CD8-positive, alpha-beta memory T cell (primary cell): ENCODE data around the gene SLC7A5. TPM values are rescaled to one million over a fixed set of nuclear protein-coding genes. Genes with fewer than 3 reads are reported as not detected.
"Not testable (repeated sequence)": the region's sequence is repeated elsewhere in the genome, so short reads cannot be mapped to it uniquely, and the experiment has no call there.

Source experiments
- CTCF ChIA-PET: fragments of 350-600 bp; sonication (Branson Sonifier 250); formaldehyde crosslinking; loops from one replicate; lab custom pipeline; 2021; ENCODE audit warnings: antibody characterized with exemption; lab: Charles Lee
- POLR2A ChIA-PET: fragments of 350-600 bp; sonication (Branson Sonifier 250); formaldehyde crosslinking; loops from one replicate; lab custom pipeline; 2021; ENCODE audit warnings: antibody characterized with exemption; lab: Charles Lee
- DNase-seq, 5 donors: peaks; one replicate each; pipeline versions ENCODE4 v3.0.0 to v3.0.0-alpha.2; 2020 to 2022; ENCODE audit warnings: mixed read lengths in 1 of 5
- H3K27ac ChIP-seq: one replicate; pipeline ENCODE4 v1.7.0; 2013; ENCODE audit warnings: low read depth, mild to moderate bottlenecking, low read length, moderate library complexity
- H3K27me3 ChIP-seq: 2 replicates; pipeline ENCODE4 v1.7.0; 2013; ENCODE audit warnings: low read length, mild to moderate bottlenecking; ENCODE audit not compliant: insufficient read depth, poor library complexity, severe bottlenecking
- H3K36me3 ChIP-seq: 2 replicates; pipeline ENCODE4 v1.7.0; 2013; ENCODE audit warnings: mild to moderate bottlenecking, low read length, moderate library complexity; ENCODE audit not compliant: insufficient read depth
- H3K4me1 ChIP-seq: 2 replicates; pipeline ENCODE4 v1.7.0; 2013; ENCODE audit warnings: mild to moderate bottlenecking, low read length, moderate library complexity; ENCODE audit not compliant: insufficient read depth
- H3K4me3 ChIP-seq: 2 replicates; pipeline ENCODE4 v1.7.0; 2013; ENCODE audit warnings: mild to moderate bottlenecking, low read length
- H3K9me3 ChIP-seq: 2 replicates; pipeline ENCODE4 v1.7.0; 2013; ENCODE audit warnings: mild to moderate bottlenecking, low read length
- H3K27ac Mint-ChIP-seq, 8 donors: one replicate each; pipeline ENCODE4 v1.8.0; 2020 to 2021; ENCODE audit warnings: mixed read lengths in 8 of 8, mild to moderate bottlenecking in 6 of 8, inconsistent platforms in 3 of 8, moderate library complexity in 3 of 8
- H3K27me3 Mint-ChIP-seq, 2 donors: one replicate each; pipeline ENCODE4 v1.8.0; 2020 to 2021; ENCODE audit warnings: mixed read lengths in 2 of 2, mild to moderate bottlenecking in 1 of 2, moderate library complexity in 1 of 2
- H3K36me3 Mint-ChIP-seq, 3 donors: one replicate each; pipeline ENCODE4 v1.8.0; 2020 to 2021; ENCODE audit warnings: mixed read lengths in 3 of 3, inconsistent platforms in 1 of 3, mild to moderate bottlenecking in 1 of 3
- H3K4me1 Mint-ChIP-seq, 3 donors: one replicate each; pipeline ENCODE4 v1.8.0; 2020 to 2021; ENCODE audit warnings: mixed read lengths in 3 of 3, inconsistent platforms in 1 of 3, mild to moderate bottlenecking in 1 of 3
- H3K4me3 Mint-ChIP-seq, 7 donors: one replicate each; pipeline ENCODE4 v1.8.0; 2020 to 2021; ENCODE audit warnings: mixed read lengths in 7 of 7, mild to moderate bottlenecking in 6 of 7, moderate library complexity in 4 of 7, inconsistent platforms in 2 of 7
- H3K9me3 Mint-ChIP-seq, 5 donors: one replicate each; pipeline ENCODE4 v1.8.0; 2020 to 2022; ENCODE audit warnings: mixed read lengths in 5 of 5, mild to moderate bottlenecking in 3 of 5, moderate library complexity in 2 of 5, inconsistent platforms in 1 of 5
- polyA plus RNA-seq: library from polyadenylated mRNA; unstranded; fragments of 300-500 nt; fragmentation: Illumina TruSeq; gene quantifications from one replicate; pipeline ENCODE4 v1.2.3, GENCODE V29; 2021
- total RNA-seq, 2 experiments: library from RNA; stranded (reverse); gene quantifications; one replicate each; pipeline ENCODE4 v1.2.3, GENCODE V29; 2021

Gene SLC7A5
- total and polyA plus RNA-seq, 3 experiments from 2014 or later, result 20.7 to 383 (median 366) TPM

- Histone ChIP-seq H3K4me1 (no peaks in the 10 kb centered on the region), H3K4me3 (no peak overlapping the region), H3K36me3 (no peaks in the 10 kb centered on the region), H3K27ac (no peak overlapping the region), H3K9me3 (no peaks in the 10 kb centered on the region), H3K27me3 (no peaks in the 10 kb centered on the region)
- CTCF ChIA-PET, result interaction anchor here (1.8 to 6.1 kb wide), 3 partner anchors 12 to 80 kb away, joined by 4 to 27 read pairs (median 5); no protein-coding TSS in a partner anchor
- Mint-ChIP-seq H3K27me3 (peaks cover 0 to 3% of the 10 kb centered on the region in 2 donors), H3K27ac (no peak overlapping the region), H3K4me1 (no peaks in the 10 kb centered on the region), H3K9me3 (no peaks in the 10 kb centered on the region), H3K4me3 (no peak overlapping the region), H3K36me3 (no peaks in the 10 kb centered on the region)
- DNase-seq, result no peak
- POLR2A ChIA-PET, result no interaction called here
Measured at GRCh38 chr16:87791295-87792204, 77.8 kb downstream of the SLC7A5 start.

- Histone ChIP-seq H3K4me3 (no peak overlapping the region), H3K4me1 (no peaks in the 10 kb centered on the region), H3K27ac (no peak overlapping the region), H3K9me3 (no peaks in the 10 kb centered on the region), H3K27me3 (no peaks in the 10 kb centered on the region), H3K36me3 (no peaks in the 10 kb centered on the region)
- Mint-ChIP-seq H3K4me3 (no peak overlapping the region), H3K36me3 (no peaks in the 10 kb centered on the region), H3K27me3 (peaks cover 0 to 3% of the 10 kb centered on the region in 2 donors), H3K4me1 (no peaks in the 10 kb centered on the region), H3K27ac (no peak overlapping the region), H3K9me3 (no peaks in the 10 kb centered on the region)
- DNase-seq, result no peak
- POLR2A ChIA-PET, result no interaction called here
- CTCF ChIA-PET, result interaction anchor here (1.8 to 6.1 kb wide), 3 partner anchors 11 to 81 kb away, joined by 4 to 27 read pairs (median 5); no protein-coding TSS in a partner anchor
Measured at GRCh38 chr16:87790292-87791100, 78.8 kb downstream of the SLC7A5 start.

- H3K27ac Mint-ChIP-seq, result no peak overlapping the region
- DNase-seq, result no peak
- H3K27me3 ChIP-seq, result no peaks in the 10 kb centered on the region
- H3K27me3 Mint-ChIP-seq, result peaks cover 0 to 5% of the 10 kb centered on the region in 2 donors
- H3K4me1 Mint-ChIP-seq, result no peaks in the 10 kb centered on the region
- H3K9me3 Mint-ChIP-seq, result no peaks in the 10 kb centered on the region
- no peak overlapping the region for H3K27ac ChIP-seq
- no peaks in the 10 kb centered on the region for H3K36me3 Mint-ChIP-seq
- POLR2A ChIA-PET, result no interaction called here
- no peak overlapping the region for H3K4me3 Mint-ChIP-seq
- no peaks in the 10 kb centered on the region for H3K36me3 ChIP-seq
- CTCF ChIA-PET, result interaction anchor here (6.1 kb wide), 1 partner anchor 10 kb away, joined by 27 read pairs; no protein-coding TSS in a partner anchor
- H3K4me1 ChIP-seq, result no peaks in the 10 kb centered on the region
- H3K9me3 ChIP-seq, result no peaks in the 10 kb centered on the region
- H3K4me3 ChIP-seq, result no peak overlapping the region
Measured at GRCh38 chr16:87789437-87790291, 79.6 kb downstream of the SLC7A5 start.

DNA sequence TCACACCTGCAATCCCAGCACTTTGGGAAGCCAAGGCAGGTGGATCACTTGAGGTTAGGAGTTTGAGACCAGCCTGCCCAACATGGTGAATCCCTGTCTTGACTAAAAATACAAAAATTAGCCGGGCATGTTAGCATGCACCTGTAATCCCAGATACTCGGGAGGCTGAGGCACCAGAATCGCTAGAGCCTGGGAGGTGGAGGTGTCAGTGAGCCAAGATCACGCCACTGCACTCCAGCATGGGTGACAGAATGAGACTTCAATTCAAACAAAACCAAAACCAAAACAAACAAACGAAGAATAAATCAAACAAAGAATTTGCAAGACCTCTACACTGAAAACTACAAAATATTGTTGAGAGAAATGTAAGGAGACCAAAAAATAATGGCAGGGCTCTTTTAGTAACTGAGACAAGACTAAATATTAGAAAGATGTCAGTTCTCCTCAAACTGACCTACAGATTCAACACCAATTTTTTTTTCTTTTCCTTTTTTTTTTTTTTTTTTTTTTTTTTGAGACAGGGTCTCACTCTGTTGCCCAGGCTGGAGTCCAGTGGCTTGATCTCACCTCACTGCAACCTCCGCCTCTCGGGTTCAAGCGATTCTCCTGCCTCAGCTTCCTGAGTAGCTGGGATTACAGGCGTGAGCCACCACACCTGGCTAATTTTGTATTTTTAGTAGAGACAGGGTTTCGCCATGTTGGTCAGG, 80.4 kb downstream of the SLC7A5 start:
- H3K4me1 ChIP-seq, H3K36me3 ChIP-seq, POLR2A ChIA-PET, H3K9me3 ChIP-seq, H3K4me3 Mint-ChIP-seq, H3K4me1 Mint-ChIP-seq, H3K4me3 ChIP-seq, H3K27ac ChIP-seq, H3K27me3 ChIP-seq, DNase-seq, H3K36me3 Mint-ChIP-seq, H3K27me3 Mint-ChIP-seq, H3K9me3 Mint-ChIP-seq: not testable (repeated sequence)
- CTCF ChIA-PET, result interaction anchor here (1.7 kb wide), 1 partner anchor 10 kb away, joined by 4 read pairs; no protein-coding TSS in a partner anchor
- H3K27ac Mint-ChIP-seq, result peak overlapping the region in 1 of 8 donors; percentile 50

DNA sequence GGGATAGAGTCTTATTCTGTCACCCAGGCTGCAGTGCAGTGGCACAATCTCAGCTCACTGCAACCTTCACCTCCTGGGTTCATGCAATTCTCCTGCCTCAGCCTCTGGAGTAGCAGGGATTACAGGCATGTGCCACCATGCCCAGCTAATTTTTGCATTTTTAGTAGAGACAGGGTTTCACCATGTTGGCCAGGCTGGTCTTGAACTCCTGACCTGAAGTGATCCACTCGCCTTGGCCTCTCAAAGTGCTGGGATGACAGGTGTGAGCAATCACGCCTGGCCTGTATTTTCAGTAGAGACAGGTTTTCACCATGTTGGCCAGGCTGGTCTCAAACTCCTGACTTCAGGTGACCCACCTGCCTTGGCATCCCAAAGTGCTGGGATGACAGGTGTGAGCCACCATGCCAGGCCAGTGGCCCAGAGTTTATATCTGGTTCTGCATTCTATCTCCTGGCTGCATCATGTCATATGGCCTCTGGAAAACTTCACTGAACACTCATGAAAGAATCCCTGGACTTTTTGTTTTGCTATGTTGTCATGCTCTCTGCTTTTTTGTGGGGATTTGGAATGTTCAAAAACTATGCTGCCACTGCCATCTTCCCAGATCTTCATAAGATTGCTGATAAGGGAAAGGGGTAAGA, 81.7 kb downstream of the SLC7A5 start:
- H3K27me3 Mint-ChIP-seq, POLR2A ChIA-PET, H3K9me3 ChIP-seq, H3K36me3 Mint-ChIP-seq, H3K4me3 ChIP-seq, H3K27ac Mint-ChIP-seq, H3K9me3 Mint-ChIP-seq, H3K27ac ChIP-seq, H3K36me3 ChIP-seq, DNase-seq, H3K27me3 ChIP-seq, H3K4me3 Mint-ChIP-seq, H3K4me1 ChIP-seq, H3K4me1 Mint-ChIP-seq: not testable (repeated sequence)
- CTCF ChIA-PET, result interaction anchor here (1.7 kb wide), 1 partner anchor 8 kb away, joined by 4 read pairs; no protein-coding TSS in a partner anchor

GRCh38 chr16:87784812-87785211, 84.5 kb downstream of the SLC7A5 start:
- Mint-ChIP-seq H3K27me3 (peaks cover 0 to 7% of the 10 kb centered on the region in 2 donors), H3K4me3 (no peak overlapping the region), H3K9me3 (no peaks in the 10 kb centered on the region), H3K36me3 (no peaks in the 10 kb centered on the region), H3K27ac (peak overlapping the region in 1 of 8 donors; percentile 61), H3K4me1 (peaks cover 15 to 18% (median 16%) of the 10 kb centered on the region in 3 donors)
- peaks cover 19% of the 10 kb centered on the region for H3K4me1 ChIP-seq
- H3K9me3 ChIP-seq, result no peaks in the 10 kb centered on the region
- ChIA-PET POLR2A (no interaction called here), CTCF (interaction anchor here (0.7 to 2.1 kb wide), 3 partner anchors 44 to 86 kb away, joined by 3 to 6 read pairs (median 4); no protein-coding TSS in a partner anchor)
- H3K4me3 ChIP-seq, result no peak overlapping the region
- H3K27me3 ChIP-seq, result no peaks in the 10 kb centered on the region
- H3K36me3 ChIP-seq, result no peaks in the 10 kb centered on the region
- no peak overlapping the region for H3K27ac ChIP-seq
- DNase-seq, result no peak

GRCh38 chr16:87782033-87782432, 87.3 kb downstream of the SLC7A5 start:
- Mint-ChIP-seq H3K27ac (no peak overlapping the region), H3K36me3 (no peaks in the 10 kb centered on the region), H3K9me3 (no peaks in the 10 kb centered on the region), H3K4me3 (no peak overlapping the region), H3K4me1 (peaks cover 30 to 39% (median 36%) of the 10 kb centered on the region in 3 donors), H3K27me3 (peaks cover 0 to 7% of the 10 kb centered on the region in 2 donors)
- Histone ChIP-seq H3K36me3 (no peaks in the 10 kb centered on the region), H3K27ac (no peak overlapping the region), H3K27me3 (no peaks in the 10 kb centered on the region), H3K4me1 (peaks cover 42% of the 10 kb centered on the region), H3K9me3 (no peaks in the 10 kb centered on the region), H3K4me3 (no peak overlapping the region)
- ChIA-PET POLR2A (no interaction called here), CTCF (interaction anchor here (3.7 to 4.2 kb wide), 4 partner anchors 15 to 127 kb away, joined by 68 to 227 read pairs (median 82); partner anchors contain the start of genes KLHDC4 and SLC7A5)
- no peak for DNase-seq
